ENCODE measurements around the gene CTNND2. TPM values are rescaled to one million over a fixed set of nuclear protein-coding genes. Genes with fewer than 3 reads are reported as not detected.
"Not testable (repeated sequence)": the region's sequence is repeated elsewhere in the genome, so short reads cannot be mapped to it uniquely, and the experiment has no call there.

Gene CTNND2
- polyA plus RNA-seq, 3 donors from 2014 or later: not detected

DNA sequence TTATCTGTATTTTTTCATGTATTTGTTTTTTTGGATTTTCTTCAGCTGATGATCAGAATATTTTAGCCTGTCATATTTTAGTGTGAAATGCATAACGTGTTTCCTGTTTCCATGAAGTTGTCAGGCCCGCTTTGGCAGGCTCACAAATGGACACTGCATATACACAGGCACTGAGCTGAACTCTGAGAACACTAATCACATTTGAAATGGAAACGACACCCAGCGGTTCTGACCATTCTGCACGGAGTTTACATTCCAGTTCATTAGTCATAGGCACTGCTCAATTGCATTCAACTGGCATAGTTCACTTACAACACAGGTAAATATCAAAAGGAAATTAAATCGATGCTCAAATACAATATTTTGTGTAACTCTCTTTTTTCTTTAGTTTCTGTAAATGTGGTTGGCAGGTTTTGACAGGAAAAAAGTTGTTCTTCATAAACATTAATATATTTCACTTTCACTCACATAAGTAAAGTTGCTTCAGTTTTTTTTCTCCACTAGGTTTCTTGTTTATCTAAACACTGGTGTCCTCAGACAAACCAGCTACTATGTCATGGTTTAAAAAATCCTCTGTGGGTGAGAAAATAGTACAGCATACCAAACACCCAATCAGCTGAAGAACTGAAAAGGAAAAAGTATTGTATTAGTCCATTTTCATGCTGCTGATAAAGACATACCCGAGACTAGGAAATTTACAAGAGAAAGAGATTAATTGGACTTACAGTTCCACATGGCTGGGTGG lies 584.2 kb downstream of the CTNND2 start:
- no peak for DNase-seq
- H3K36me3 Mint-ChIP-seq: no peaks in the 10 kb centered on the region
- H3K27ac Mint-ChIP-seq: no peak overlapping the region
- H3K4me1 Mint-ChIP-seq: no peaks in the 10 kb centered on the region
- no peak overlapping the region for H3K4me3 Mint-ChIP-seq
- H3K9me3 Mint-ChIP-seq: no peaks in the 10 kb centered on the region
- peaks cover 1 to 8% (median 6%) of the 10 kb centered on the region in 3 donors for H3K27me3 Mint-ChIP-seq (ENCODE audit: low read depth in 3 of 3)

DNA sequence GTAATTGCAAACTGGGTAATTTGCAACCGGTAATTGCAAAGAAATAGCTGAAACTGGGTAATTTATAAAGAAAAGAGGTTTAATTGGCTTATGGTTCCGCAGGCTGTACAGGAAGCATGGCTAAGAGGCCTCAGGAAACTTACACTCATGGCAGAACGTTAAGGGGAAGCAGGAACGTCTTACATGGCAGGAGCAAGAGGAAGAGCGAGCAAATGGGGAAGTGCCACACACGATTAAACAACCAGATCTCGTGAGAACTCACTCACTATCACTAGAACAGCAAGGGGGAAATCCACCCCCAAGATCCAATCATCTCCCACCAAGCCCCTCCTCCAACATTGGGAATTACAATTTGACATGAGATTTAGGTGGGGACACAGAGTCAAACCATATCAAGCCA lies 590.6 kb downstream of the CTNND2 start:
- not testable (repeated sequence) for H3K4me3 Mint-ChIP-seq; H3K9me3 Mint-ChIP-seq; H3K4me1 Mint-ChIP-seq; DNase-seq; H3K27me3 Mint-ChIP-seq (ENCODE audit: low read depth in 3 of 3); H3K27ac Mint-ChIP-seq; H3K36me3 Mint-ChIP-seq

DNA sequence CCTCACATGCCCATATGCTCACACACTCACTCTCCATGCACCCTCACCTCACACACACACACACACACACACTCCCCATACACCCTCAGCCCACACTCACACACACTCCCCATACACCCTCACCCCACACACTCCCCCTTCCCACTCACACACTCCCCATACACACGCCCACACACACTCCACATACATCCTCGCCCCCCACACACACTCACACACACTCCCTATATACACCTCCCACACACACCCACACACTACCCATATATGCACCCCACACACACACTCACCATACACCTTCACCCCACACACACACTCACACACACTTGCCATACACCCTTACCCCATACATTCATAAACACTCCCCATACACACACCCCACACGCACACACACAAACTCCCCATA lies 592.5 kb downstream of the CTNND2 start:
- no peaks in the 10 kb centered on the region for H3K4me1 Mint-ChIP-seq
- H3K36me3 Mint-ChIP-seq: no peaks in the 10 kb centered on the region
- no peaks in the 10 kb centered on the region for H3K27me3 Mint-ChIP-seq (ENCODE audit: low read depth in 3 of 3)
- no peak overlapping the region for H3K4me3 Mint-ChIP-seq
- no peak for DNase-seq
- no peaks in the 10 kb centered on the region for H3K9me3 Mint-ChIP-seq
- H3K27ac Mint-ChIP-seq: no peak overlapping the region

DNA sequence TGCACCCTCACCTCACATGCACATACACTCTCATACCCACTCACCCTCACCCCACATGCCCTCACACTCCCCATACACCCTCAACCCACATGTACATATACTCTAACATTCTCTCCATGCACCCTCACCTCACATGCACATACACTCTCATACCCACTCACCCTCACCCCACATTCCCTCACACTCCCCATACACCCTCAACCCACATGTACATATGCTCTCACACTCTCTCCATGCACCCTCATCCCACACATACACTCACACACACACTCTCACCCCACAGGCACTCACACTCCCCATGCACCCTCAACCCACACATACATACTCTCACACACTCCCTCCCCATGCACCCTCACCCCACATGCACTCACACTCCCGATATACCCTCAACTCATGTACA lies 593.0 kb downstream of the CTNND2 start:
- no peaks in the 10 kb centered on the region for H3K4me1 Mint-ChIP-seq
- no peaks in the 10 kb centered on the region for H3K36me3 Mint-ChIP-seq
- H3K27me3 Mint-ChIP-seq (ENCODE audit: low read depth in 3 of 3): no peaks in the 10 kb centered on the region
- no peaks in the 10 kb centered on the region for H3K9me3 Mint-ChIP-seq
- no peak overlapping the region for H3K4me3 Mint-ChIP-seq
- H3K27ac Mint-ChIP-seq: no peak overlapping the region
- no peak for DNase-seq

DNA sequence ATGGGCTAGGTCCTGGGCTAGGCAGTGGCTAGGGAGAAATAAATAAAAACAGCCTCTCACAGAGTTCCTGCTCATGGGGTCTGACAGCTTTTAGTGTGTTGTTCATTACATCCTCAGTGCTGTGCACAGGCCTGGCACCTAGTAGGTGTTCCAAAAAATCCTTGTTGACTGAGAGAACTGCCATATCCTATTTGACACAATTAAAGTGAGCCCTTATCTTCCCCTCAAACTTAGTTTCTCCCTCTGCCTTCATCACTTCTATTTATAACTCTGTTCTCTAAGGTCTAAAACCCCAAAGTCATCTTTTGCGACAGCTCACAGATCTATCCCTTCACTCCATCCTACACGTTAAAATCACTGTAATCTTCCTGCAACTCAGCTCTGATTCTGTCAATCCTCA lies 594.1 kb downstream of the CTNND2 start:
- Mint-ChIP-seq H3K27me3 (ENCODE audit: low read depth in 3 of 3) (peaks cover 0 to 2% (median 0%) of the 10 kb centered on the region in 3 donors), H3K27ac (no peak overlapping the region), H3K9me3 (no peaks in the 10 kb centered on the region), H3K4me3 (no peak overlapping the region), H3K4me1 (no peaks in the 10 kb centered on the region), H3K36me3 (no peaks in the 10 kb centered on the region)
- no peak for DNase-seq

DNA sequence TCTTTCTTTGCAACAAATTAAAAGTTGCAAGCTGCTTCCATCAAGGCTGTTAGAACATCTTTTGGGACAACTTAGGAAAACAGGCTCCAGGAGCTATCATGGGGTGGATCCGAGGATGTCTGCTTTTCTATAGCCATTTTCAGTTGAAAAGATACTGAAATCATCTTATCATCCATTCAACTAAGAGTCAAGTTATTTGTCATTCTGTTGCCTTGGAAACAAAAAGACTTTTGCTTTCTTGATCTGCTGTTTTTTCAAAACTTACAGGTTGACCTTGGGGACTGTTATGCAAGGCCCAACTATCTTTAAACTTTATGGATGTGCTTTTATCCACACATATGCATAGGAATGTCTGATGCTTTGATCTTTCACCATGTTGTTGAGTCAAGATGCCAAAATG lies 597.9 kb downstream of the CTNND2 start:
- H3K27ac Mint-ChIP-seq: no peak overlapping the region
- H3K9me3 Mint-ChIP-seq: no peaks in the 10 kb centered on the region
- H3K4me3 Mint-ChIP-seq: no peak overlapping the region
- no peaks in the 10 kb centered on the region for H3K4me1 Mint-ChIP-seq
- H3K27me3 Mint-ChIP-seq (ENCODE audit: low read depth in 3 of 3): peaks cover 0 to 5% (median 3%) of the 10 kb centered on the region in 3 donors
- H3K36me3 Mint-ChIP-seq: no peaks in the 10 kb centered on the region
- no peak for DNase-seq

DNA sequence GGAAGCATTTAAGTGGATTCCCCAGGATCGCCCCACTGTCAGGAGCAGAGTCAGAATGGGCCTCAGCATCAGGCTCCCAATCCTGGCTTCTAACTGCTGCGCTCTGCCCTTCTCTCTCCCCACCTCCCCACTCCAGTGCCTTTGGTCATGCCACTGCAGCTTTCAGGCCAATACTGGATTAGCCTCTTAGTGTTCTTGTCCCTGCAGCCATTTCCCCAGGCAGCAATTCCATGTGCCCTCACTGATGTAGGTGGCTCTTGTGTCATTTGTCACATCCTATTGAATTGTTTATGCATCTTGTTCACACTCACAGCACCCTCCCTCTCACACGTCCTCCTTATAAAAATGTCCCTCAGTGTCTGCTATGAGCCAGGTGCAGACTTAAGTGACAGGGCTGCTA lies 599.0 kb downstream of the CTNND2 start:
- Mint-ChIP-seq H3K9me3 (no peaks in the 10 kb centered on the region), H3K4me3 (no peak overlapping the region), H3K4me1 (no peaks in the 10 kb centered on the region), H3K36me3 (no peaks in the 10 kb centered on the region), H3K27ac (no peak overlapping the region), H3K27me3 (ENCODE audit: low read depth in 3 of 3) (peaks cover 0 to 5% (median 3%) of the 10 kb centered on the region in 3 donors)
- DNase-seq: no peak

DNA sequence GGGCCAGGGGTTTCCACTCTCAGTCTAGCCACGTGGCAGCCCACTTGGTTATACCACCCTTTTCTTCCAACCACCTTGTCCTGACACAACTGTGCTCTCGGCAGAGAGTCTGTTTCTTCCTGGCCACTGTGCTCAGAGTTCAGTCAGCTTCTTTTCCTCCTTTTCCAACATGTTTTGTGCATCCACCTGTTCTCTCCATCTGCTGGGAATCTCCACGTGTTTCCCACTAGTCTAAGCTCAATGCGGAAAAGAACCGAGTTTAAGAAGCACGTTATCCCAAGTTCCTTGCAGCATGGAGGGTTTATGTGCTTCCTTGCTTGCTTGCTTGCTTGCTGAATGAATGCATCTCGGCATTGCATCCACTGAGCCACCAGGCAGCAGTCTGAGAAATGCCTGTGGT lies 599.6 kb downstream of the CTNND2 start:
- Mint-ChIP-seq H3K27me3 (ENCODE audit: low read depth in 3 of 3) (peaks cover 0 to 5% (median 3%) of the 10 kb centered on the region in 3 donors), H3K36me3 (no peaks in the 10 kb centered on the region), H3K27ac (no peak overlapping the region), H3K4me1 (no peaks in the 10 kb centered on the region), H3K9me3 (no peaks in the 10 kb centered on the region), H3K4me3 (no peak overlapping the region)
- DNase-seq: no peak

DNA sequence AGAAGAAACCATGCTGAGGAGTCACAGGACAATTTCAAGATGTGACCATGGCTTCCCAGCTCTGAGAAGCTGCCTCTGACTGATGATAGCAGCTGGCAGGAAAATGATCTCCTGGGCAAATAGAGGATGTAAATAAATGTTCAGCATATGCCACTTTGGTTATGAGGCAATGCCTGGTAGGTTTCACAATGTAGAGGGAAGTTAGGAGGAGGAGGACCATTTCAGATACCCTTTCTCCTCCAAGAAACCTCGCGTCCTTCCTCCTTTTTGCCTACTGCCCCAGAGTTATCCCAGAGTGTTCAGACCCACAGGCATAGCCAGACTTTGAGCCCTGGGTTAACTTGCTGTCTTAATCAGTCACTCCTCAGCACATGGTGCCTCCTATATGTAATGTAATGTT lies 601.6 kb downstream of the CTNND2 start:
- H3K27me3 Mint-ChIP-seq (ENCODE audit: low read depth in 3 of 3): peaks cover 0 to 6% (median 3%) of the 10 kb centered on the region in 3 donors
- no peak overlapping the region for H3K4me3 Mint-ChIP-seq
- H3K9me3 Mint-ChIP-seq: no peaks in the 10 kb centered on the region
- DNase-seq: no peak
- no peaks in the 10 kb centered on the region for H3K36me3 Mint-ChIP-seq
- no peak overlapping the region for H3K27ac Mint-ChIP-seq
- H3K4me1 Mint-ChIP-seq: no peaks in the 10 kb centered on the region

DNA sequence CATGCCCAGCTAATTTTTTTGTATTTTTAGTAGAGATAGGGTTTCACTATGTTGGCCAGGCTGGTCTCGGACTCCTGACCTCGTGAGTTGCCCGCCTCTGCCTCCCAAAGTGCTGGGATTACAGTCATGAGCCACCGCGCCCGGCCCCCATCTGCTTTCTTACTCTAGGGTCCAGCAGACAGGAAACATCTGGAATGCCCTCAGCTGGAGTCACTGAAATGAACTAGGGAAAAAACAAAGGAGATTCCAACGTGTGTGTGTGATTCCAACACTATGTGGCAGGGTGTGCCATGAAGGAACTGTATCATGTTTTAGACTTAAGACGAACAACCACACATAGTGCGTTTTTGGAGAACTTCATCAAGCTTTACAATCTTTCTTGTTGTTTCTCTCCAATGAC lies 603.1 kb downstream of the CTNND2 start:
- Mint-ChIP-seq H3K4me3 (no peak overlapping the region), H3K27ac (no peak overlapping the region), H3K4me1 (no peaks in the 10 kb centered on the region), H3K27me3 (ENCODE audit: low read depth in 3 of 3) (peaks cover 0 to 6% (median 3%) of the 10 kb centered on the region in 3 donors), H3K9me3 (no peaks in the 10 kb centered on the region), H3K36me3 (no peaks in the 10 kb centered on the region)
- no peak for DNase-seq

DNA sequence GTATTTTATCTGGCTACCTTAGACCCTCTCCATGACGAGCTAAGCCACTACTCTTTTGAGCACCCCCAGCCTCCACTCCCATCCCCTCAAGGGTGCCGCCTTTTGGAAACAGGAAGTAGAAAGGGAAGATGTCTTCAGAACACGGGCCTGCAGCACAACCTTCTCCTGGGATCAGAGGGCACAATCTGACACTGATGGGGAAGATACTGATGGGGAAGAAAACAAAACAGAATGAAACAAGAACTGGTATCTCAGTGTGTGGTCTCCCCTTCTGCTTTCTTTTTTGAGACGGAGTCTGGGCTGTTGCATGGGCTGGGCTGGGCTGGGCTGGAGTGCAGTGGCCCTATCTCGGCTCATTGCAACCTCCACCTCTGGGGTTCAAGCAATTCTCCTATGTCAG lies 603.5 kb downstream of the CTNND2 start:
- no peak overlapping the region for H3K27ac Mint-ChIP-seq
- DNase-seq: no peak
- no peak overlapping the region for H3K4me3 Mint-ChIP-seq
- no peaks in the 10 kb centered on the region for H3K36me3 Mint-ChIP-seq
- H3K9me3 Mint-ChIP-seq: no peaks in the 10 kb centered on the region
- no peaks in the 10 kb centered on the region for H3K4me1 Mint-ChIP-seq
- H3K27me3 Mint-ChIP-seq (ENCODE audit: low read depth in 3 of 3): peaks cover 0 to 6% (median 3%) of the 10 kb centered on the region in 3 donors

DNA sequence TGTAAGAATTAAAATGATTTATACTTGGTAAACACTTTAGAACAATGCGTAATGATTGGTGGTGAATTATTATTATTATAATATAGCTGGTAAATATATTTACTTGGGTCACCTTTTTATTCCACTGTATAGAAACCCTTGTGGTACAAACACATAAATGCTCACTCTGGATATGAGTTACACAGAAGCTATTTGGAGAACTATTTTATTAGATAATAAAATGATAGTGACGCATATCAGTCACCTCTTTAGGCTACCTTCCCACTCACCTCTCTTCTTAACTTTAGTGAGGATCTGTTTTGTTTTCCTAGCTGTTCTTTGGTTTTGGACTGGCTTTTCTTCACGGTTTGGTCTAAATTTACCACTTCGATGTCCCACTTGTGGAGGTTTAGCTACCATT lies 605.4 kb downstream of the CTNND2 start:
- DNase-seq: no peak
- no peaks in the 10 kb centered on the region for H3K36me3 Mint-ChIP-seq
- H3K9me3 Mint-ChIP-seq: no peaks in the 10 kb centered on the region
- no peaks in the 10 kb centered on the region for H3K4me1 Mint-ChIP-seq
- peaks cover 0 to 1% (median 1%) of the 10 kb centered on the region in 3 donors for H3K27me3 Mint-ChIP-seq (ENCODE audit: low read depth in 3 of 3)
- no peak overlapping the region for H3K4me3 Mint-ChIP-seq
- no peak overlapping the region for H3K27ac Mint-ChIP-seq

DNA sequence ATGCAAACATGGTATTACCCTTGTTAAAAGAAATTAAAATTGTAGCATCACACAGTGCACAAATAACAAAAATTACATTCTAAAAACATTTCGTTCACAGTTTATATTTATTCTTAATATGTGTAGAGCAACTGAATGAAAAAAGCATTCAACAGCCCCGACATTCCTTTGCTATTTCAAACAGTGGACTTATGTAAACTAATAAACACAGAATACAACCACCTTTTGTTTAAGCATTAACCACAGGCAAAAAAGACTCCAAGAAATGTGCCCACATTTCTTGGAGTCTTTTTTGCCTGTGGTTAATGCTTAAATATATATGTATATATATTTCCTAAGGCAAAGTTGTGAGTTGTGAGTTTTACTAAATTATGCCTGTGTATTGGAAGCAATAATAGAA lies 610.7 kb downstream of the CTNND2 start:
- no peaks in the 10 kb centered on the region for H3K9me3 Mint-ChIP-seq
- no peaks in the 10 kb centered on the region for H3K4me1 Mint-ChIP-seq
- no peak overlapping the region for H3K4me3 Mint-ChIP-seq
- no peak overlapping the region for H3K27ac Mint-ChIP-seq
- H3K36me3 Mint-ChIP-seq: no peaks in the 10 kb centered on the region
- no peak for DNase-seq
- peaks cover 0 to 4% (median 1%) of the 10 kb centered on the region in 3 donors for H3K27me3 Mint-ChIP-seq (ENCODE audit: low read depth in 3 of 3)

DNA sequence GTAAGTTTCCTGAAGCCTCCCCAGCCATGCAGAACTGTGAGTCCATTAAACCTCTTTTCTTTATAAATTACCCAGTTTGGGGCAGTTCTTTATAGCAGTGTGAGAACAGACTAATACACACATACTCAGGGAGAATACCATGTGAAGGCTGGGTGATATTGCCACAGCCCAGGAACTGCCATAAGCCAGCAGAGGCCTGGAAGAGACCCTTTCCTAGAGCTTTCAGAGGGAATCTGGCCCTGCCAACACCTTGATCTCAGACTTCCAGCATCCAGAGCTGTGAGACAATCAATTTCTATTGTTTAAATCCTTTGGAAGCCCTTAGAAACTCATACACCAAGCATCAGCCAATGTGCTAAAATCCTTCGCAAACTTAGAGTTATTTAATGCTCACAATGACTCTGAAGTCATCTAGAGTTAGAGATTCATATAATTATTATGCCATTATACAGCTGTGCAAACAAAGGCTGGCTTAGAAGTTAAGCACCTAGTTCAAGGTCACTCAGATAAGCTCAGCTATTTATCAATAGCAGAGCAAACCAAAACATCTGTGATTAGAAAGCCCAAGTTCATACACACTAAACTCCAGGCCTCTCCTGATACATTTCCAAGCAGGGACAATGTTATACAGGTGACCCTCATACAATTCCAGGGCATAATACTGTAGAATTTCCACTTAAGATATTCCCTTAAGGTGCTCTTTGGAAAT lies 611.4 kb downstream of the CTNND2 start:
- no peak for DNase-seq
- no peak overlapping the region for H3K4me3 Mint-ChIP-seq
- H3K4me1 Mint-ChIP-seq: no peaks in the 10 kb centered on the region
- H3K27me3 Mint-ChIP-seq (ENCODE audit: low read depth in 3 of 3): peaks cover 0 to 4% (median 1%) of the 10 kb centered on the region in 3 donors
- no peaks in the 10 kb centered on the region for H3K9me3 Mint-ChIP-seq
- no peaks in the 10 kb centered on the region for H3K36me3 Mint-ChIP-seq
- H3K27ac Mint-ChIP-seq: no peak overlapping the region

DNA sequence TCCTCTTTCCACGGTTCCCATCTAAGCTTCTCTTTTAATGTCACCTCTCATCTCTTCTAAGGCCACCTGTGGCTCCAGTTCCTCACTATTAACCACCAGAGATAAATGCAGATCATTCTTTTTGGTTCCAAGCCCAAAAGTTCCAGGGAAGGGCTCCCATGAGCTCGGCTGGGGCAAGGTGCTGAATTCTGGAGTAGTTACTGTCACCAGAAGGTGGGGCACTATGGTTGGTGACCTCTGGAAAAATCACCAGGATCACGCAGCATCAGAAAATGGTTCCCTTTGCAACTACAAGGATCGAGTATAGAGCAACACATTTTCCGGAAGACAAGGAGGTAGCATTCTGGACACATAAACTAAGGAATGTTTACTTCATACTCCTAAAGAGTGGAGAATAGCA lies 614.5 kb downstream of the CTNND2 start:
- Mint-ChIP-seq H3K4me3 (no peak overlapping the region), H3K27ac (no peak overlapping the region), H3K36me3 (no peaks in the 10 kb centered on the region), H3K9me3 (no peaks in the 10 kb centered on the region), H3K4me1 (no peaks in the 10 kb centered on the region), H3K27me3 (ENCODE audit: low read depth in 3 of 3) (peaks cover 0 to 8% (median 0%) of the 10 kb centered on the region in 3 donors)
- DNase-seq: no peak
